AG08395 (cell line): ENCODE results near the gene CNTD1.
A peak's percentile ranks its signal among the peaks of the same experiment; 100 is the strongest.

Source experiments
- DNase-seq: peaks from one replicate; pipeline ENCODE4 v3.0.0; 2012; ENCODE audit warnings: mixed read lengths, low spot score

The CNTD1 gene

DNA sequence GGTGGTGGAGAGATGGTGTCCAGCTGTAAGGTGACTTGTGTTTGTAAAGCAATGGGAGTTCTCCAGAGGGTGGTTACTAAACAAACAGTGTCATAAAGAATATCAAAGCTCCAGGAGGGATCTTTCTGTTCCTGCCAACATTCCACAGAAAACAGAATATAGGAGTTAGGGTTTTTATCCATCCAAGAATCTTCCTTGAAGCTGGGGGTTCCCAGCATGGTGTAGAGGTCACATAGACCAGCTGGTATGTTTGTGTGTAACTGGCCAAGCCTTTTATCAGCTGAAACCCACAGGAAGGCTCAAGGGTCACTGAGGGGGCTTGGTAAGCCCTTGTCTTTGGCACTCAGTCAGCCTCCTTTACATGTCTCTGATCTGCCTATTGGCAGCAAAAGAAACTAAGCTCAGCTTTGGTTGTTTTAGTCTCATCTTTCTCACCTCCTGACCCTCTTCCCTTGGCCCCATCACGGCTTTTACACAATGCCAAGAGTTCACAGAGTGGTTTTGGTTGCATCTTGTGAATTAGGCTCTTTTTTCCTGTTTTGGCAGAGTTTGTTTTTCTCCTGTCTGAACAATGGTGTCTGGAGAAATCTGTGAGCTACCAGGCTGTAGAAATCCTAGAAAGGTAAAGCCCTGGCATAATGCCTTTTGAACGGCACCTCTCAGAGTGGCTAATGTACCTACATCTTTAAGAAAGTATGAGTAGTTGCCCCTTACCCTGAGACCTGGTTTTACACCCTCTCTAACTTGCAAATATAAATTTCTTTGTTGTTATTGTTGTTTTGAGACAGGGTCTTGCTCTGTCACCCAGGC is 4.6 kb downstream of the CNTD1 start:
- DNase-seq, result no peak

GRCh38 chr17:42804918-42805367 is 6.3 kb downstream of the CNTD1 start:
- no peak for DNase-seq

DNA sequence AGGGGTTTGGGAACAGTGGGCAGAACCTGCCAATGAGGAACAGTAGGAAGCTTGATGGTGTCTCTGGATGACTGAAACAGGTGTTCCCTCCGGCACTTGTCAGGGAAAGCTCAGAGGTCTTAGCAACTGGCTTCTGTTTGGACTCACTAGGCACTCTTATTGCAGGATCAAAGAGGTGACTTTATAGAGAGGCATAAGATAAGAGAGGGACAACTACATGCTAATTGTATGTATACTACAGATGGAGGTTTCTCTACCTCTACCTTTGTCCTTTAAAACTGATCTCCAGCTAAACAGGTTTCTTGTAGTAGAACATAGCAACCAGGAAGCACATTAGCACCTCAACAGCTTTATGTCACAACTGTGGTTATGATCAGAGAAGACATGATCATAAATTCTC is 7.6 kb downstream of the CNTD1 start:
- DNase-seq, result no peak

DNA sequence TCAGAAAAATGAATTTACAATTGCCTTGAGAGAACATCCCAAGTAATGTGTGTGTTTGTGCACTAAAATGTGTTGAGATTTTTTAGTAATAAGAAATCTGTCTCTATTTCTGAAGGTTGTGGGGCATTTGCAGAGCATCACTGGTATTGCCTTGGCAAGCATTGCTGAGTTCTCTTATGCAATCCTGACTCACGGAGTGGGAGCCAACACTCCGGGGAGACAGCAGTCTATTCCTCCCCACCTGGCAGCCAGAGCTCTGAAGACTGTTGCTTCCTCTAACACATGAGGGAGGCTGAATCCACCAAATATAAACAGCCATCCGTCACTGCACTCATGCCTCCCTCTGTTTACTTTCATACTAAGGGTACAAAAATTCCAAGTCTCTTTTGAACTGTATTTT is 10.6 kb downstream of the CNTD1 start:
- DNase-seq, result peak; percentile 96

GRCh38 chr17:42814633-42815399 is 16.2 kb downstream of the CNTD1 start:
- DNase-seq, result peak; percentile 60

DNA sequence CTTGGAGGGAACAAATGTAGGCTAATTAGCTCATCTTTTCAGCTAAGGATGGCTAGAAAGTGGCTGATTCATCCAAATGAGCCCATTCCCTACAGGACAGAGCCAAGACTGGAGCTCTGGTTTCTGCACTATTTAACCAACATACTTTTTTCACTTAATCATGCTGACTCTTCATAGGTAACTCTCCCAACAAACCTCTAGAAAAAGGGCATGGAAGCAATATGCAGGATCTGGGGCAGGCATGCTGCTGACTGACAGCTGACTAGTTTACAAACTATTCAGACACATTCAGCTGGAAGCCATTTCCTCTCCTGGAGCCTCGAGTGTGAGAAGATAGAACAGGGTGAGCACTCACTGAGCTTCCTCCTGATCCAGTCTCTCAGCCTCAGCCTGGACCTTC is 19.2 kb downstream of the CNTD1 start:
- no peak for DNase-seq

DNA sequence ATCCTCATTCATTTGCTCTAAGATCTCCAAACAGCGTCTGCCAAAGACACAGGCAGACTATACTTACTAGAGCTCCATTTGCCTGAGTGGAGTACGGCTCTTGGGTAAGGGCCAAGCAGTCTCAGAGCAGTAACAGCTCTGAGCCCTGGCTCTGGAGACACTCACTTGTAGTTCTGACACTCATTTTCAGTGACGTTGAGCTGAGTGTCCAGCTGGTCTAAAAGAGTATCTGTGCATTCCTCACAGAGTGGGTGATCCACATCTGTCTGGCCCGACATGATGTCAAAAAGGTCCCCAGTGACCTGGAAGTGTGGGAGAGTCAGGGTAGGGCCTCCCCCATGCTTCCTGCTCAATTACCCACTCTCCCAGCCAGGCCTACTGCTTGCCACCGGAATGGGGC is 19.7 kb downstream of the CNTD1 start:
- DNase-seq, result no peak

GRCh38 chr17:42819939-42820535 is 21.4 kb downstream of the CNTD1 start:
- peak; percentile 48 for DNase-seq

- no peak for DNase-seq
Observed at GRCh38 chr17:42821176-42821575, 22.5 kb downstream of the CNTD1 start.

GRCh38 chr17:42827472-42827871 is 28.8 kb downstream of the CNTD1 start:
- DNase-seq, result no peak

- no peak for DNase-seq
Observed at GRCh38 chr17:42830971-42831370, 32.3 kb downstream of the CNTD1 start.

- DNase-seq, result no peak
Observed at GRCh38 chr17:42832213-42832933, 33.7 kb downstream of the CNTD1 start.

DNA sequence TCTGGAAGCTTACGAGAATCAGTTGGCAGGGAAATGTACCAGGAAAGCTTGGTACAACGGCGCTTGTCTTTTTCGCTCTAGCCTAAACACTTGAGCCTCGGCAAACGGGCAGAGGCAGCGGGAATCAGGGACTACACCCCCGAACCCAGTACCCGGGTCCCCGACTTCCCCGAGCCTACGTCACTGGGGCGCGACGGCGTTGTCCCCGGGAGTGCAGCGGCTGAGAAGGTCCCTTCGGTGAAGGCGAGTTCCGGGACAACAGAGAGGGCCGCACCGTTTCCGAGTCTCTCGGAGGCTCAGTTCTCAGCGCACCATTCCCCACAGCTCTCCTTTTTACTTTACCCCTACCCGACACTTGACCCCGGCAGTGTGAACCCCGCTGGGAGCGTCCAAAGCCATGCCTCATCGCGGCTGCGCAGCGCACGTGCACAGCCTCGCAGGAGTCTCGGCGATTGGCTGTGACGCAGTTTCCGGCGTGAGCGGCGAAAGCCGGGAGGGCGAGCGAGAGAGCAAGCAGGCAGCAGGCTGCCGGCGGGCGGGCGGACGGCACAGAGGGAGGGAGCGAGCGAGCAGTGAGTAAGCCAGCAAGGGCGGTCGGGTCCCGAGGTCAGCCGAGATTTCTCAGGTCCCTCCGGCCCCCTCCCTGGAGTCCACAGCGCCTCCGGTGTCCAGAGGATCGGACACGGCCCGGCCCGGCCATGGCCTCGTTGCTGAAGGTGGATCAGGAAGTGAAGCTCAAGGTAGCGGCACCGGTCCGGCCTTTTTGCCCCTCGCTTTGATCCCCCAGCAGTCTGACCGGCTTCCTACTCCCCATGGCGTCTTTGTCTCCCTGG is 34.5 kb downstream of the CNTD1 start, which contains the start of gene PSME3:
Gene PSME3 (plus strand): TSS at position 464 of the 833 bp plus-strand sequence. CDS start 235 bp downstream, at position 699.
- peak; percentile 92 for DNase-seq

- no peak for DNase-seq
Observed at GRCh38 chr17:42833767-42834422, 35.2 kb downstream of the CNTD1 start.

GRCh38 chr17:42835732-42836131 is 37.1 kb downstream of the CNTD1 start:
- DNase-seq, result no peak

DNA sequence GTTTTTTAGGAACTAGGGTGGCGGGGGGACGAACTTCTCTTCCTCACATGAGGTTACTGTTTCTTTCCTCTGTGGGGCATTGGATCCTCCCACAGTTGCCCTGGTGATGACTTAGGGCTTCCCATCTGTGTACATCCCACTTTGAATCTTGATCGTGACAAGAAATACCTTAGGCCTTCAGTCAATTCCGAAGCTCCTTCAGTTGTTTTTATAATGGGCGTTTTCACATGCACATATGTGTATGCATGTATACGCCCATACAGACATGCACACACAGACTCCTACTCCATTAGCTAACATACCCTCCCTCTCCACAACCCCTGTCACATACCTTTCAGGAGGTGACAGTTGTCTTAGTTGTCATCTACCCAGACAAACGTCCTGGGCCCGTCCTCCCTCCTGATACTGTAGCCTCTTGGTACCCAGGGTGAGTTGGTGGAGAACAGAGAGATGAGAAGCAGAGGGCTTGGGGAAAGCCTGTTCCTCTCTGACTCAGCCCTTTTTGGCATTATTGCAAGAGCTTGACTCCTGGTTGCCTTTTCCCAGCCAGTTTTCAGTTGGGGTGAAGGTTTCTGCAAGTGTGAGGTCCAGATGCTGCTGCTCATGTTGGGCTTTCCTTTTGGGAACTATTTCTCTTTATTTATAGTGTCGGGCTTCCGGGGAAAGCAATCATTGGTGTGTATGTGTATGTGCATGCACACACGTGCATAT is 43.5 kb downstream of the CNTD1 start:
- DNase-seq, result peak; percentile 36

GRCh38 chr17:42843358-42843934 is 44.8 kb downstream of the CNTD1 start:
- DNase-seq, result peak; percentile 87

DNA sequence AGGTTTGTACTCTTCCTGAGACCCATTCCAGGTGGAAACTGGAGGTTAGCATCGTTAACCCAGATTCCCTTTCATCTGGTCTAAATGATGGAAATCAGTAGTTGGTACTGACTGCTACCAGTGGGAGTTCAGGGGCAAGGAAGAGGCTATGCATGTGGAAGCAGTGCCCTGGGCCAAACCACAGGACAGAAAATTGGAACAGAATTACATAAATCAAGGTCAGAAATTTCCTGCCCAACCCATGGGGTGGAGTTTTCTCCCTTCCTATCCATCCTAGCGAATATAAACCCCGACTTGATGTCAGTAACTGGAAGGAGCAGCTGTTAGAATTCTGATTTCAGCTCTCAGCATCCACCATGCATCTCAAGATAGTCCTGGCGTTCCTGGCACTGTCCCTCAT is 45.6 kb downstream of the CNTD1 start, which contains the start of gene AOC2:
Gene AOC2 (plus strand): TSS at position 310 of the 400 bp plus-strand sequence. CDS start 47 bp downstream, at position 357.
- DNase-seq, result peak; percentile 35
